Fibroblast of pulmonary artery (primary cell): ENCODE results near the gene CLCN7.
A peak's percentile ranks its signal among the peaks of the same experiment; 100 is the strongest.

Experiments
- DNase-seq: peaks from one replicate; pipeline ENCODE4 v3.0.0-alpha.2; 2010; ENCODE audit warnings: low read depth
- H3K4me3 ChIP-seq: replicated peaks from 2 replicates; pipeline ENCODE4 v1.5.1; 2011; ENCODE audit warnings: low read depth, mild to moderate bottlenecking, control low read depth, low read length, moderate library complexity
- TF ChIP-seq, protein P1 (sequence below): IDR thresholded peaks from 2 replicates; pipeline ENCODE4 v1.5.1; 2011; ENCODE audit warnings: mild to moderate bottlenecking, control low read depth, low read length, inconsistent platforms; ENCODE audit errors: missing control alignments

Gene CLCN7

GRCh38 chr16:1496464-1496863 is 21.6 kb upstream of the CLCN7 start:
- no peak overlapping the region for H3K4me3 ChIP-seq
- DNase-seq, result no peak
- TF ChIP-seq, protein P1, sequence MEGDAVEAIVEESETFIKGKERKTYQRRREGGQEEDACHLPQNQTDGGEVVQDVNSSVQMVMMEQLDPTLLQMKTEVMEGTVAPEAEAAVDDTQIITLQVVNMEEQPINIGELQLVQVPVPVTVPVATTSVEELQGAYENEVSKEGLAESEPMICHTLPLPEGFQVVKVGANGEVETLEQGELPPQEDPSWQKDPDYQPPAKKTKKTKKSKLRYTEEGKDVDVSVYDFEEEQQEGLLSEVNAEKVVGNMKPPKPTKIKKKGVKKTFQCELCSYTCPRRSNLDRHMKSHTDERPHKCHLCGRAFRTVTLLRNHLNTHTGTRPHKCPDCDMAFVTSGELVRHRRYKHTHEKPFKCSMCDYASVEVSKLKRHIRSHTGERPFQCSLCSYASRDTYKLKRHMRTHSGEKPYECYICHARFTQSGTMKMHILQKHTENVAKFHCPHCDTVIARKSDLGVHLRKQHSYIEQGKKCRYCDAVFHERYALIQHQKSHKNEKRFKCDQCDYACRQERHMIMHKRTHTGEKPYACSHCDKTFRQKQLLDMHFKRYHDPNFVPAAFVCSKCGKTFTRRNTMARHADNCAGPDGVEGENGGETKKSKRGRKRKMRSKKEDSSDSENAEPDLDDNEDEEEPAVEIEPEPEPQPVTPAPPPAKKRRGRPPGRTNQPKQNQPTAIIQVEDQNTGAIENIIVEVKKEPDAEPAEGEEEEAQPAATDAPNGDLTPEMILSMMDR, result no peak

DNA sequence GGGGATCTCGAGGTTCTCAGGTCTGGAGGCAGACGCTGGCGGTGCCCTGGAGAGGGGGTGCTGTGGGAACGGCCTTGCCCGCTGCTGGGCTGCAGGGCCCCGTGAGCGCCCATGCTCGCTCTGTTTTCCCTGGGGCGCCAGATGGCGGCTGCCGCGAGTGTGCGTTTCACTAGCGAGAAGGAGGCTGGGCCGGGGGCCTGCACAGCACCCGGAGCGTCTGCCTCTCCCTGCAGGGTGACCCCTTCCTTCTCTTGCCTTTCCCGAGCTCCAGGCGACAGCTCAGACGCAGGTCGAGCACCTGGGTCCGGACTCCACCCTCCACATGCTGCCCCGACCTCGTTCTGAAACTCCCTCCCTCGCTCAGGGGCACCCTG is 21.0 kb upstream of the CLCN7 start:
- TF ChIP-seq, protein P1, result no peak
- DNase-seq, result no peak
- no peak overlapping the region for H3K4me3 ChIP-seq

DNA sequence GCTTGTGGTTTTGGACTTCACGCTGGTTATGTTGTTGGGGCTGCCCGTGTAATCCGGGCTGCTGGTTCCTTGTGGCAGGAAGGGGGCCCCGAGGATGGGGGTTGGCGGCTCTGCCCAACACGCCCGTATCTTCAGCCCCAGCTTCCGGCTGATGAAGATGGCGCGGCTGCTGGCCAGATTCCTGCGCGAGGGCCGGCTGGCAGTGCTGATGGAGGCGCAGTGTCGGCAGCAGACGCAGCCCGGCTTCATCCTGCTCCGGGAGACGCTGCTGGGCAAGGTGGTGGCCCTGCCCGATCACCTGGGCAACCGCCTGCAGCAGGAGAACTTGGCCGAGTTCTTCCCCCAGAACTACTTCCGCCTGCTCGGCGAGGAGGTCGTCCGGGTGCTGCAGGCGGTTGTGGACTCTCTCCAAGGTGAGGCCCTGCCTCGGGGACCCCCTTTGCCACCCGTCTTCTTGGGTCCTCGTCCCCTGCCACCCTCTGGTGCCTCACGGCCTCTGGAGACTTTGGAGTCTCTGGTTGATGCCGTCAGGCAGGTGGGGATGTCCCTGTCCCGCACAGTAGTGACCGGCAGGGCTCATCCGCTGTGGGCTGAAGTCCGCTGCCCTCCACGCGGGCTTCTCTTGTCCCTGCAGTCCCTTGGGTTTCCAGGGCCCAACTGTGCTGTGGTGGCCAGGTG is 20.5 kb upstream of the CLCN7 start:
- no peak for DNase-seq

GRCh38 chr16:1494711-1495110 is 19.9 kb upstream of the CLCN7 start:
- no peak overlapping the region for H3K4me3 ChIP-seq
- DNase-seq, result peak; percentile 3
- TF ChIP-seq, protein P1, result no peak

More for the DNA sequence above, 20.5 kb upstream of the CLCN7 start:
- H3K4me3 ChIP-seq, result no peak overlapping the region
- TF ChIP-seq, protein P1, result no peak

- peak; percentile 86 for DNase-seq
- TF ChIP-seq, protein P1, result peak; percentile 83
- peak overlapping the region; percentile 74 for H3K4me3 ChIP-seq
These were observed 19.4 kb upstream of the CLCN7 start for GRCh38 chr16:1494129-1494640.

GRCh38 chr16:1493746-1494094 is 18.9 kb upstream of the CLCN7 start:
- DNase-seq, result peak; percentile 7
- H3K4me3 ChIP-seq, result peak overlapping the region; percentile 74
- TF ChIP-seq, protein P1, result no peak

- H3K4me3 ChIP-seq, result peak within 1 kb of the TSS; percentile 74
- TF ChIP-seq, protein P1, result no peak
- DNase-seq, result peak; percentile 83
These were observed 18.3 kb upstream of the CLCN7 start, which contains the start of gene TELO2 for GRCh38 chr16:1492923-1493745. TSS of gene TELO2 (plus strand) at chr16:1493360. CDS start at chr16:1494282, 922 bp downstream.
